ENCODE measurements around the gene C1orf198. TPM values are rescaled to one million over a fixed set of nuclear protein-coding genes. Genes with fewer than 3 reads are reported as not detected.

C1orf198 gene
- total and polyA plus RNA-seq, 12 donors, result 26.0 to 66.0 (median 42.9) TPM

- Histone ChIP-seq H3K27me3 (no peaks in the 10 kb centered on the region), H3K4me1 (peaks cover 0 to 14% (median 5%) of the 10 kb centered on the region in 9 donors), H3K9me3 (no peaks in the 10 kb centered on the region), H3K27ac (no peak overlapping the region), H3K36me3 (peaks cover 0 to 93% (median 14%) of the 10 kb centered on the region in 9 donors), H3K4me3 (no peak overlapping the region)
- no peak for ATAC-seq
- TF ChIP-seq CTCF (IDR thresholded peaks at IDR 0.05), result no peak
- intact Hi-C loops (cut with DNase I), result loop anchor here in 6 of 10 donors (5.0 to 10.0 kb wide), 3 partner anchors 180 to 300 kb away; no protein-coding TSS in a partner anchor
- no peak for DNase-seq
Measured at GRCh38 chr1:230915078-230915477, 46.8 kb upstream of the C1orf198 start.

GRCh38 chr1:230913496-230913895 is 45.2 kb upstream of the C1orf198 start:
- Histone ChIP-seq H3K4me3 (no peak overlapping the region), H3K9me3 (no peaks in the 10 kb centered on the region), H3K4me1 (peaks cover 0 to 15% (median 5%) of the 10 kb centered on the region in 9 donors), H3K36me3 (peaks cover 0 to 93% (median 14%) of the 10 kb centered on the region in 9 donors), H3K27ac (no peak overlapping the region), H3K27me3 (no peaks in the 10 kb centered on the region)
- intact Hi-C loops (cut with DNase I), result loop anchor here in 2 of 10 donors (10.0 kb wide), 2 partner anchors 181 to 301 kb away; no protein-coding TSS in a partner anchor
- no peak for DNase-seq
- no peak for ATAC-seq
- TF ChIP-seq CTCF (IDR thresholded peaks at IDR 0.05), result no peak
- 77 to 85% methylated on average over 2 of the region's 2 CpGs for WGBS, 2 donors

DNA sequence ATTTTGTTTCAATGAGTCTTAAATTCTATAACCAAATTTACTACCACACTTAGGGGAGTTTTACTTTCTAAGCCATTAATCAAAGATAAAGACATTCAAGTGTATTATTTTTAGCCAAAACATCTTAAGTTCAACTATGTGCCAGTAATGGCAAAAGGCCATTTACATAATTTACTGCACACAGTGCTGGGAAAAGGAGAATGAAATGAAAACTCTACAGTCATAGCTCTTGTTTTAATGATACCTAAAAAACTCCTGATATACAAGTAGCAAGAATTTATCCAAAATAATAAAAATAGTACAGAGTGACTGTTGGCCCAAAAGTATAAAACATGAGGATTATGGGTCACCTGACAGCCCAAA is 42.4 kb upstream of the C1orf198 start:
- ATAC-seq (no peak), DNase-seq (no peak)
- Histone ChIP-seq H3K4me1 (peaks cover 0 to 15% (median 5%) of the 10 kb centered on the region in 9 donors), H3K36me3 (peaks cover 0 to 97% (median 16%) of the 10 kb centered on the region in 9 donors), H3K9me3 (no peaks in the 10 kb centered on the region), H3K27me3 (no peaks in the 10 kb centered on the region), H3K4me3 (no peak overlapping the region), H3K27ac (peak overlapping the region in 4 of 10 donors; percentile 18 to 50 (median 34))
- intact Hi-C loops (cut with DNase I), result loop anchor here in 4 of 10 donors (2.0 to 10.0 kb wide), 4 partner anchors 42 to 304 kb away; partner anchors contain the start of gene C1orf198 (in 1 of the 4)
- no peak for TF ChIP-seq CTCF (IDR thresholded peaks at IDR 0.05)

GRCh38 chr1:230909974-230910754 is 41.8 kb upstream of the C1orf198 start:
- 58 to 73% methylated on average over 13 of the region's 13 CpGs for WGBS, 2 donors
- no peak overlapping the region for H3K4me3 ChIP-seq

More at GRCh38 chr1:230909974-230910754, 41.8 kb upstream of the C1orf198 start:
- Histone ChIP-seq H3K9me3 (no peaks in the 10 kb centered on the region), H3K27ac (peak overlapping the region in 4 of 10 donors; percentile 18 to 50 (median 34)), H3K4me1 (peaks cover 0 to 15% (median 5%) of the 10 kb centered on the region in 9 donors), H3K27me3 (no peaks in the 10 kb centered on the region), H3K36me3 (peaks cover 0 to 97% (median 14%) of the 10 kb centered on the region in 9 donors)
- peak; percentile 78 to 97 (median 92) for ATAC-seq
- no peak for TF ChIP-seq CTCF (IDR thresholded peaks at IDR 0.05)
- intact Hi-C loops (cut with DNase I), result loop anchor here in 4 of 10 donors (2.0 to 10.0 kb wide), 4 partner anchors 41 to 305 kb away; partner anchors contain the start of gene C1orf198 (in 1 of the 4)
- peak in 1 of 2 donors; percentile 38 for DNase-seq
